HG03442 (cell line): Measurements from ENCODE around the gene MUC5B.
"Not testable (repeated sequence)": the region's sequence is repeated elsewhere in the genome, so short reads cannot be mapped to it uniquely, and the experiment has no call there.

Experiments used
- ATAC-seq: cut with Tn5 transposase; IDR thresholded peaks from one replicate; pipeline ENCODE4 v1.9.1; 2021; ENCODE audit warnings: mild to moderate bottlenecking, moderate library complexity; ENCODE audit not compliant: unreplicated experiment

The MUC5B gene

DNA sequence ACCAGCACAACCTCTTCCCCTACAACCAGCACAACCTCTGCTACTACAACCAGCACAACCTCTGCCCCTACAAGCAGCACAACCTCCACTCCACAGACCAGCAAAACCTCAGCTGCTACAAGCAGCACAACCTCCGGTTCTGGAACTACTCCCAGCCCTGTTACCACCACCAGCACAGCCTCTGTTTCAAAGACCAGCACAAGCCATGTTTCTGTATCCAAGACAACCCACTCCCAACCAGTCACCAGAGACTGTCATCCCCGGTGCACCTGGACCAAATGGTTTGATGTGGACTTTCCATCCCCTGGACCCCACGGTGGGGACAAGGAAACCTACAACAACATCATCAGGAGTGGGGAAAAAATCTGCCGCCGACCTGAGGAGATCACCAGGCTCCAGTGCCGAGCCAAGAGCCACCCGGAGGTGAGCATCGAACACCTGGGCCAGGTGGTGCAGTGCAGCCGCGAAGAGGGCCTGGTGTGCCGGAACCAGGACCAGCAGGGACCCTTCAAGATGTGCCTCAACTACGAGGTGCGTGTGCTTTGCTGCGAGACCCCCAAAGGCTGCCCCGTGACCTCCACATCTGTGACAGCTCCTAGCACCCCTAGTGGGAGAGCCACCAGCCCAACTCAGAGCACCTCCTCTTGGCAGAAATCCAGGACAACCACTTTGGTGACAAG, 34.3 kb upstream of the MUC5B start:
- ATAC-seq, result not testable (repeated sequence)

DNA sequence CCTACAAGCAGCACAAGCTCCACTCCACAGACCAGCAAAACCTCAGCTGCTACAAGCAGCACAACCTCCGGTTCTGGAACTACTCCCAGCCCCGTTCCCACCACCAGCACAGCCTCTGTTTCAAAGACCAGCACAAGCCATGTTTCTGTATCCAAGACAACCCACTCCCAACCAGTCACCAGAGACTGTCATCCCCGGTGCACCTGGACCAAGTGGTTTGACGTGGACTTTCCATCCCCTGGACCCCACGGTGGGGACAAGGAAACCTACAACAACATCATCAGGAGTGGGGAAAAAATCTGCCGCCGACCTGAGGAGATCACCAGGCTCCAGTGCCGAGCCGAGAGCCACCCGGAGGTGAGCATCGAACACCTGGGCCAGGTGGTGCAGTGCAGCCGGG, 33.0 kb upstream of the MUC5B start:
- not testable (repeated sequence) for ATAC-seq

DNA sequence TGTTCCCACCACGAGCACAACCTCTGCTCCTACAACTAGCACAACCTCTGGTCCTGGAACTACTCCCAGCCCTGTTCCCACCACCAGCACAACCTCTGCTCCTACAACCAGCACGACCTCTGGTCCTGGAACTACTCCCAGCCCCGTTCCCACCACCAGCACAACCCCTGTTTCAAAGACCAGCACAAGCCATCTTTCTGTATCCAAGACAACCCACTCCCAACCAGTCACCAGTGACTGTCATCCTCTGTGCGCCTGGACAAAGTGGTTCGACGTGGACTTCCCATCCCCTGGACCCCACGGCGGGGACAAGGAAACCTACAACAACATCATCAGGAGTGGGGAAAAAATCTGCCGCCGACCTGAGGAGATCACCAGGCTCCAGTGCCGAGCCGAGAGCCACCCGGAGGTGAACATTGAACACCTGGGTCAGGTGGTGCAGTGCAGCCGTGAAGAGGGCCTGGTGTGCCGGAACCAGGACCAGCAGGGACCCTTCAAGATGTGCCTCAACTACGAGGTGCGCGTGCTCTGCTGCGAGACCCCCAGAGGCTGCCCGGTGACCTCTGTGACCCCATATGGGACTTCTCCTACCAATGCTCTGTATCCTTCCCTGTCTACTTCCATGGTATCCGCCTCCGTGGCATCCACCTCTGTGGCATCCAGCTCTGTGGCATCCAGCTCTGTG, 30.9 kb upstream of the MUC5B start:
- not testable (repeated sequence) for ATAC-seq

DNA sequence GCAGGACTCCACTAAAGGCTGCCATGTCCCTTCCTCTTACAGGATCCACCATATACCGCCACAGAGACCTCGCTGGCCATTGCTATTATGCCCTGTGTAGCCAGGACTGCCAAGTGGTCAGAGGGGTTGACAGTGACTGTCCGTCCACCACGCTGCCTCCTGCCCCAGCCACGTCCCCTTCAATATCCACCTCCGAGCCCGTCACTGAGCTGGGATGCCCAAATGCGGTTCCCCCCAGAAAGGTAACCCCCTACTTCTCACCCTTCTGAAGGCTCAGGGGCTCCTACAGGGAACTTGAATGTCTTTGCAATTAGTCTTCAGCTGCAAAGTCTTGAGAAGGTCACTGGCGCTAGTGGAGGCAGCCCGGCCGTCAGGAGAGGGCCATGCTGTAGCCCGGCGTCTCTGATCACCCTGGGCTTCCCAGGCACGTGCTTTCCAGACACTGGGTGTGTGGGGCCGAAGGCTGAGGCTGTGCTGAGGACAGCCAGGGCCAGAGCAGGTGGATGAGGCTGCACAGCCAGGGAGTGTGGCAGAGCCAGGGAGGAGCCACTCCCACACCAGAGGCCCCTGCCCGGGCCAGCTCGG, 30.0 kb upstream of the MUC5B start:
- no peak for ATAC-seq

DNA sequence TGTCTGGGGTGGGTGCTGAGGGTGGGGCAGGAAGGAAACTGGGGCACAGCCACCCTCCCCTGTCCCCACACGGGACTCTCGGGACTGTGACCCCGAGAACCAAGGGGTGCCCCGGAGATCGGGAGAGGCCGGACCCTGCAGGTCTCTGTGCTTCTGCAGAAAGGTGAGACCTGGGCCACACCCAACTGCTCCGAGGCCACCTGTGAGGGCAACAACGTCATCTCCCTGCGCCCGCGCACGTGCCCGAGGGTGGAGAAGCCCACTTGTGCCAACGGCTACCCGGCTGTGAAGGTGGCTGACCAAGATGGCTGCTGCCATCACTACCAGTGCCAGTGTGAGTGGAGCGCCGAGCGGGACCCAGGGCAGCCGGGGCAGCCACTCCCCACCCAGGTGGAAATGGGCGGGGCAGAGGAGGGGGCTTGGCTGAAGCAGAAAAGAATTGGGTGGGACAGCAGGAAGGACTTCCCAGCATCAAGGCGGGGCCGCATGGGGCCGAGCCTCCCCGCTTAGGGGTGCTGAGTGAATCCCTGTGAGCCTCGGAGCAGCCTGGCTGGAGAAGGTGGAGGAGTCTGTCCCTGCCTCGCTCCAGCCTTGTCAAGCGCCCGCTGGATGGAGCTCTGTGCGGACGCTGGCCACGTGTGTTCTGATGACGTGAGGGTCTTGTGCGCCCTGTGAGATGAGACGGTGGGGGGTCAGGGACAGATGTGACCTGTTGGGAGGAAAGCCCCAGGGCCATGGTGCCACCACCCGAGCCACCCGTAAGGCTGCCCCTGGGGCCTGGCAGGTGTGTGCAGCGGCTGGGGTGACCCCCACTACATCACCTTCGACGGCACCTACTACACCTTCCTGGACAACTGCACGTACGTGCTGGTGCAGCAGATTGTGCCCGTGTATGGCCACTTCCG, 29.3 kb upstream of the MUC5B start:
- ATAC-seq, result no peak

DNA sequence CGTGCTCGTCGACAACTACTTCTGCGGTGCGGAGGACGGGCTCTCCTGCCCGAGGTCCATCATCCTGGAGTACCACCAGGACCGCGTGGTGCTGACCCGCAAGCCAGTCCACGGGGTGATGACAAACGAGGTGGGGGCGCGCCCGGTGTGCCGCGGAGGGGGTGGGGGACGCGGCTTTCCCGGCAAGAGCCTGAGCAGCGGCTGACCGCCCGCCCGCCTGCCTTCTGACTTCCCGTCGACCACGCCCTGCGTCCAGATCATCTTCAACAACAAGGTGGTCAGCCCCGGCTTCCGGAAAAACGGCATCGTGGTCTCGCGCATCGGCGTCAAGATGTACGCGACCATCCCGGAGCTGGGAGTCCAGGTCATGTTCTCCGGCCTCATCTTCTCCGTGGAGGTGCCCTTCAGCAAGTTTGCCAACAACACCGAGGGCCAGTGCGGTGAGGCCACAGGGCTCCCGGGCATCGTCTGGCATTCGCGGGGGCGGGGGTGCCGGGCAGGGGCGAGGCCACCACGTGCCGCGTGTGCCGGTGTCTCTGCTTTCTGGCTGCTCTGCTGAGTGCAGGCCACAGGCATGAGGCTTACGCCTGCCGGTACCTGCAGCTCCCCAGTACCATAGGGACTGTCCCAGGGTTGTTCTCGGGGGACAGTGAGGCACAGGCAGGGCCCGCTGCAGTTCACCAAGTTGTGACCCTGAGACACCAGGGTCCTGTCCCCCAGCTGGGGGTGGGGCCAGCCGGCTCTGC, 28.5 kb upstream of the MUC5B start:
- no peak for ATAC-seq

DNA sequence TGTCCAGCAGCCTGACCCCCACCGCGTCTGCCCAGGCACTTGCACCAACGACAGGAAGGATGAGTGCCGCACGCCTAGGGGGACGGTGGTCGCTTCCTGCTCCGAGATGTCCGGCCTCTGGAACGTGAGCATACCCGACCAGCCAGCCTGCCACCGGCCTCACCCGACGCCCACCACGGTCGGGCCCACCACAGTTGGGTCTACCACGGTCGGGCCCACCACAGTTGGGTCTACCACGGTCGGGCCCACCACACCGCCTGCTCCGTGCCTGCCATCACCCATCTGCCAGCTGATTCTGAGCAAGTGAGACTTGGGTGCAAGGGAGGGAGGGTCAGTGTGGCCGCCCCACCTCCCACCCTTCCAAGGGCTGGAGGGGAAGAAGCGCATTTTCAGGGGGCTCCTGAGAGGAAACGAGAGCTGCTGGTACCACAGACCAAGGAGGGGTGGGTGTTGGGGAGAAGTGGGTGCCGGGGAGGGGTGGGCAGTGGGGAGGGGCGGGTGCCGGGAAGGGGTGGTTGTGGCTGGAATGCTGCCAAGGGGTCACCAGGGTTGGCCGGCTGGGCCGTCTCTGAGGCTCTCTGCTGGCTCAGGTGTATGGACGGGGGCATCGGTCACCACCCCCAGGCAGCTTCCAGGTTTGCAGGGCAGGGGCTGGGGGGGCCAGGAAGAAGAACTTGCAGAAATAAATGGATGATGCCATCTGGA, 27.7 kb upstream of the MUC5B start:
- ATAC-seq, result no peak

DNA sequence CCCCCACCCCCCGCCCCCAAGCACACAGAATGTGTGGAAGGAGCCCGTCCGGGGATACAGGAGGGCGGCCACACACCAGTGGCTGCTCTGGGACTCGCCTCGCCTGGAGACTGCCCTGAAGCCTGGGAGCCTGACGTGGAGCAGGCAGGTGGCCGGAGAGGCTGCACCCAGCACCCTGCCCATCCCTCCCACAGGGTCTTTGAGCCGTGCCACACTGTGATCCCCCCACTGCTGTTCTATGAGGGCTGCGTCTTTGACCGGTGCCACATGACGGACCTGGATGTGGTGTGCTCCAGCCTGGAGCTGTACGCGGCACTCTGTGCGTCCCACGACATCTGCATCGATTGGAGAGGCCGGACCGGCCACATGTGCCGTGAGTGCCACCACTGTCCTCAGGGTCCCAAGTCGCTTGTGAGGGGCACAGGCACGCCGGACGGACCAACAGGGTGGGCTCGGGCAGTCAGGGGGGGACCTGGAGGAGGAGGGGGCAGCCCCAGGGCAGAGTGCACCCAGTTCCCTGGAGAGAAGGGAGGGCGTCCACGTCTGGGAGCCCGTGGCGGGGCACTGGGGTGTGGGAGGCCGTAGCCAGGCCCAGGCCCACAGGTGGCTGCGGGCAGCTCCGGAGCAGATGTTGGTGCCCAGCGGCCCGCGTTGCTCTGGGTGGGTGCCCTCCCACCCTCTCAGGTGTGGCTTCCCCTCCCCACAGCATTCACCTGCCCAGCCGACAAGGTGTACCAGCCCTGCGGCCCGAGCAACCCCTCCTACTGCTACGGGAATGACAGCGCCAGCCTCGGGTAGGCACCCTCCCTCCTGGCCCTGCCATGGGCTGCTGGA, 27.0 kb upstream of the MUC5B start:
- no peak for ATAC-seq

DNA sequence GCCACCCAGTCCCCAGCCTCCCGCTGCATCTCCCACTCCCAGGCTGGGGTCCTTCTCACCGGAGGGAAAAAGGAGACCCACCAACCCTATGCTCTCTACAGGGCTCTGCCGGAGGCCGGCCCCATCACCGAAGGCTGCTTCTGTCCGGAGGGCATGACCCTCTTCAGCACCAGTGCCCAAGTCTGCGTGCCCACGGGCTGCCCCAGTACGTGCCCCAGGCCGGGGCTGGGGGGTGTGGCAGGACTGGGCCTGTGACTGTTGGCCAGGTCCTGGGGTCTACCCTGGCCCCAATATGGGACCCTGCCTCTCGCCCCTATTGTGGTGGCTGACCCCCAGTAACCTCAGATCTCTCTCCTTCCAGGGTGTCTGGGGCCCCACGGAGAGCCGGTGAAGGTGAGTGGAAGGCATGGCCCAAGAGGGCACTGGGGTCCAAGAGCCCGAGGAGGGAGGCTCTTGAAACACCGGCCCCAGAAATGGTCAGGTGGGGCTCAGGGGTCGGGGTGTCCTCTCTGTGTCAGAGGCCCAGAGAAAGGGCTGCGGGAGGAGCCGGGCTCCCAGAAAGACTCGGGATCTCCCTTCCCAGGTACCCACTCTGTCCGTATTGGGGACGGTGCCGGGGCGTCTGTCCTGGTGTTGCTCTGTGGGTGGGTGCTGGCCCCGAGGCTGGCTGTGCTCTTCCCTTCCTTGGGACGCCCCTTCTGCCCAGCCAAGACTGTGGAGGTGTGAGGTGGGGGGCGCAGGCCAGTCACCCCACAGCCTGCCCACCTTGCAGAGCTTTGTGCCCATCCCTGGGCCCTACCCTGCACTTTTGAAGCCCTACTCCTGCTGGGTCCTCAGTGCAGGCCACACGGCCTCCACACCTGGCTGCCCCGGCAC, 26.1 kb upstream of the MUC5B start:
- ATAC-seq, result no peak

DNA sequence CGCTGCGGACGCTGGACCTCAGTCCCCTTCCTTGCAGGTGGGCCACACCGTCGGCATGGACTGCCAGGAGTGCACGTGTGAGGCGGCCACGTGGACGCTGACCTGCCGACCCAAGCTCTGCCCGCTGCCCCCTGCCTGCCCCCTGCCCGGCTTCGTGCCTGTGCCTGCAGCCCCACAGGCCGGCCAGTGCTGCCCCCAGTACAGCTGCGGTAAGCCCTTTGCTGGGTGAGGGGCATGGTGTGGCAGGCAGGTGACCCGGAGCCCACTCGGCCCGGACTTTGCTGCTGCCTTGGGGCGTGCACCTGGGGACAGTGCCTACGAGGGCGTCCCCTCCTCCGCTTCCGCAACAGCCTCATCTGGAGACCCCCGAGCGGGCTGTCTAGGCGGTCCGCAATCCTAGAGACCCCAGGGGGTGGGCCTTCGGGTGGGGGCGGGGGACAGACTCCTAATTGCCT, 25.4 kb upstream of the MUC5B start:
- ATAC-seq, result no peak

DNA sequence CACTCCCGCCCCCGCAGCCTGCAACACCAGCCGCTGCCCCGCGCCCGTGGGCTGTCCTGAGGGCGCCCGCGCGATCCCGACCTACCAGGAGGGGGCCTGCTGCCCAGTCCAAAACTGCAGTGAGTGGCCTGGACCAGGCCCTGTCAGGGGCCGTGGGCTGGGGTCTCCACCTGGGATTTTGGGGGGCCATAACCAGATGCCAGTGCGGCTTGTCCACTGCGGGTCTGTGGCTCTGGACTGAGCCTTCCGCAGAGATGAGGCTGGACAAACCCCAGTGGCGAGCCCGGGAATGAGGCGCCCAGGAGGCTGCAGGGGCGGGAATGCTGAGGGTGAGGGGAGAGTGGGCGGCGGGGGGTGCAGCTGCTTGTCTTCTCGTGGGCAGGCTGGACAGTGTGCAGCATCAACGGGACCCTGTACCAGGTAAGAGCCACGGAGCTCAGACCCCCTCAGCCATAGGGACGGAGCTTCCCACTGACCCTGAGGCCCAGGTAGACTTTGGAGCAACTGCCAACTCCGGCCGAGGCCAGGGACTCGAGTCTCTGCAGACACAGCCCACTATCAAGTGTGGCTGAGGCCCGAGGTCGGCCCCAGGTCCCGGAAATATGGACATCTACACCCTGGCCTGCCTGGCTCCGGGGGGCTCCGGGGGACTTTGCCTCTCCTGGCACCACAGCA, 24.8 kb upstream of the MUC5B start:
- ATAC-seq, result no peak

DNA sequence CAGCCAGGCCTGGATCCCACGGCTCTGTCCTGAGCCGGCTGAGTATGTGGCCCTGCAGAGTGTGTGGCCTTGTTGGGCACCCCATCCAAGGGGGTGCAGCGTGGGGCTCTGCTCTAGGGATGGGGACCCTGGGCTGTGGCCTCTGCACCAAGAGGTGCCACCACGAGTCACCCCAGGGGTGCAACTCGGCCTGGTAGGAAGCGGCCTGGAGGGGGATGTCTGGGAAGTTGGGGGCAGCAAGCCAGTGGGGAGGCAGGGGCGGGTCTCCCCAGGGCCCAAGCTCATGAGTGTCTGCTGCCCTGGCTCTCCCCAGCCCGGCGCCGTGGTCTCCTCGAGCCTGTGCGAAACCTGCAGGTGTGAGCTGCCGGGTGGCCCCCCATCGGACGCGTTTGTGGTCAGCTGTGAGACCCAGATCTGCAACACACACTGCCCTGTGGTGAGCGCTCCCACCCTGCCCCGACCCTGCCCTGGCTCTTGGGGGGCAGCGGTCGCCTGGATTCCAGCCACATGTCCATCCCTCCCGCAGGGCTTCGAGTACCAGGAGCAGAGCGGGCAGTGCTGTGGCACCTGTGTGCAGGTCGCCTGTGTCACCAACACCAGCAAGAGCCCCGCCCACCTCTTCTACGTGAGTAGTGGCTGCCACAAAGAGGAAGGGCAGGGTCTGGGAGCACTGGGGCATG, 24.2 kb upstream of the MUC5B start:
- no peak for ATAC-seq

DNA sequence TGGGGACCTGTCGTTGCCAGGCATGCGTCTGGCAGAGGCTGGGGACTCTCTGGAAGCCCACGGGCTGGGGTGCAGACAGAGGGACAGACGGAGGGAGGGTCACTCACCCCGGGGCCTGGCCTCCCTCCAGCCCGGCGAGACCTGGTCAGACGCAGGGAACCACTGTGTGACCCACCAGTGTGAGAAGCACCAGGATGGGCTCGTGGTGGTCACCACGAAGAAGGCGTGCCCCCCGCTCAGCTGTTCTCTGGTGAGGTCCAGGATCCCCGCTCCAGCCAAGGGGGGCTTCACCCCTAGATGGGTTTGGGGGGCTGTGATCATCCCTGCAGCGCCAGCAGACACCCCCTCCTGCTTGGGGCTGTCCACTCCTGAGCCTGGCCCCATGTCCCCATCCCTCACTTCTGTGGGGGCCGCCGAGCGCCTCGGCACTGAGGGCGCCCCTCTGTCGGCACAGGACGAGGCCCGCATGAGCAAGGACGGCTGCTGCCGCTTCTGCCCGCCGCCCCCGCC, 23.6 kb upstream of the MUC5B start:
- no peak for ATAC-seq

DNA sequence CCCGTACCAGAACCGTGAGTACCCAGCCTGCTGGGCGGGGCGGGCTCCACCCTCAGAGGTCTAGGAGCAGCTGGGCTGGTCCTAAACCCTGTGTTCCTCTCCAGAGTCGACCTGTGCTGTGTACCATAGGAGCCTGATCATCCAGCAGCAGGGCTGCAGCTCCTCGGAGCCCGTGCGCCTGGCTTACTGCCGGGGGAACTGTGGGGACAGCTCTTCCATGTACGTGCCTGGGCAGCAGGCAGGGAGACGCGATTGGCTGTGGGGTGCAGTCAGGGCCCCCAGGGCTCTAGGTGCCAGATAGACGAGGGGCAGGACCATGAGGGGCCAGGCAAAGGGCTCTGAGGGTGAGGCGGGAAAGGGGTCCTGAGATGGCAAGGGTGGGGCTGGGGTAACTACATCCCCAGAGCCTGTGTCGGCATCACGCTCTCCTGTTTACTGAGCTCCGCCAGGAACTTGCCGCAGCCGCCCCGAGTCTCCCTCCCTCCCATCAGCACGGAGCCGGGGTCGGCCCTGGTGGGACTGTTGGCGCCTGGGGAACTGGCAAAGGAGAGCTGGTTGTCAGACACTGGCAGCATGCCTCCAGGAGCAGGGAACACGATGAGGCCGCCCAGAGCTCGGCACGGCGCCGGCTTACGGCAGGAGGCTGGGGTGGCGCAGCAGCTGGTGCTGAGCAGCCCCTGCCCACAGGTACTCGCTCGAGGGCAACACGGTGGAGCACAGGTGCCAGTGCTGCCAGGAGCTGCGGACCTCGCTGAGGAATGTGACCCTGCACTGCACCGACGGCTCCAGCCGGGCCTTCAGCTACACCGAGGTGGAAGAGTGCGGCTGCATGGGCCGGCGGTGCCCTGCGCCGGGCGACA, 22.9 kb upstream of the MUC5B start:
- ATAC-seq, result no peak

DNA sequence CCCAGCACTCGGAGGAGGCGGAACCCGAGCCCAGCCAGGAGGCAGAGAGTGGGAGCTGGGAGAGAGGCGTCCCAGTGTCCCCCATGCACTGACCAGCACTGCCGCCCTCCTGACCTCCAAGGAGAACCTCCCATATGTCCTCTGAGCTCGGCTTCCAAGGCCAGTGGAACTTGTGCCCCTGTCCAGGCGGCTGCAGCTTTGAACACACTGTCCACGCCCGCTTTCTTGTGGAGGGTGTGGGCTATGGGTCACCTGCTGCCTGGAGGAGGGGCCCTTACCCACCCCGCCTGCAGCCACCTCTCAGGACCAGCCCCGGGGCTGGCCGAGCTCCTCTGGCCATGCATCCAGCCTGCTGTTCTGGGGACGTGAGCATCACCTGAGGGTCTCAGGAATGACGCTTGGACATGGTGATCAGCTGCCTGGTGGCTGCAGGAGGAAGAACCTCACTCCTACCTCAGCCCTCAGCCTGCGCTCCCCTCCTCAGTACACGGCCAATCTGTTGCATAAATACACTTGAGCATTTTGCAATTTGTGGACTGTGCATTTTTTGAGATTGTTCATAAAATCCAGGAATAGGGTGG, 22.2 kb upstream of the MUC5B start:
- ATAC-seq, result no peak
